A549 treated with GW870086 at 1 μM for 4 hours (cell line): ENCODE data around the gene BHMT. TPM values are rescaled to one million over a fixed set of nuclear protein-coding genes. Genes with fewer than 3 reads are reported as not detected.

Source experiments
- total RNA-seq: library from RNA; stranded (reverse); fragments of 200-300 nt; extraction: Qiagen RNA extraction; gene quantifications from 5 replicates; pipeline ENCODE4 v1.2.3, GENCODE V29; 2022; ENCODE audit warnings: low read depth

Gene BHMT, protein sequence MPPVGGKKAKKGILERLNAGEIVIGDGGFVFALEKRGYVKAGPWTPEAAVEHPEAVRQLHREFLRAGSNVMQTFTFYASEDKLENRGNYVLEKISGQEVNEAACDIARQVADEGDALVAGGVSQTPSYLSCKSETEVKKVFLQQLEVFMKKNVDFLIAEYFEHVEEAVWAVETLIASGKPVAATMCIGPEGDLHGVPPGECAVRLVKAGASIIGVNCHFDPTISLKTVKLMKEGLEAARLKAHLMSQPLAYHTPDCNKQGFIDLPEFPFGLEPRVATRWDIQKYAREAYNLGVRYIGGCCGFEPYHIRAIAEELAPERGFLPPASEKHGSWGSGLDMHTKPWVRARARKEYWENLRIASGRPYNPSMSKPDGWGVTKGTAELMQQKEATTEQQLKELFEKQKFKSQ
- total RNA-seq, result 0.13 TPM in 1 of 5 replicates, not detected in the others

GRCh38 chr5:79111387-79111959, at the start of gene BHMT:
TSS of gene BHMT (plus strand) at chr5:79111809. CDS start at chr5:79111886, 77 bp downstream.

DNA sequence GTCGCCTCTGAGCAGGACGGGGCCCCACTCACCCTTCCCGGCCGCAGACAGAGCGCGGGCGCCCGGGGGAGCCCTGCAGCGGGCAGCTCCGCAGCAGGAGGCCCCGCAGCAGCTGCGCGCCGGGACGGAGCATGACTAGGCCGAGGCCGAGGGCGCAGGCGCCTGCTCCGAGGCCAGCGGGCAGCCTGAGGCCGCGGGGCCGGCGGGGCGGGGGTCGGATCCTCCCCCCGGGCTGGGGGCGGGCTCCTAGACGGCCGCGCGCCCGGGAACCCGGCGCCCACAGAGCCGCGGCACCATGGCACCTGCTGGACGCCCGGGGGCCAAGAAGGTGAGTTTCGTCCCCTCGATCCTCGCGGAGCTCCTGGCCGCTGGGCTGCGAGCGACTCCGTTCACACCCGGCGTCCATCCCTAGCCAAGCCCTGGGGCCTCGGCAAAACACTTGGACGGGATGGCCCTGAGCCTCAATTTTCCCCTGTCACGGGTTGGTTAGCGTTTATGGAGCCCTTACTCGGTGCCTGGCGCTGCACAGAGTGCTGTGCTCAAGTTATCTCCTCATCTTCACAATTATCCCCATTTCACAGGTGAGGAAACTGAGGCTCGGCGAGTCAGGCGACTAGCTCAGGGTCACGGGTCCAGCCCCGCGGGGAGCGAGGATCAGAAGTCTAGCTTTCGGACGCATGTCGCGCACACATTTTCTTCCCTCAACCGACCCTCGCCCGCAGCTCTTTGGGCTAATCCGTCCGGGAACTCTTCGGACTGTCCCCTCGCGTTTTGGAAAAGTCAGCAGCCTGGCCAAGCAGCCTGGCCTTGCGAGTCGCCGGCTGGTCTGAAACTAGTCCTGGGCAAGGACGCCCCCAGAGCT, 41.9 kb upstream of the BHMT start, which contains the start of the genes BHMT2 and DMGDH:
BHMT2 (plus strand) TSS at position 280 of the 862 bp plus-strand sequence; CDS start at position 296, 16 bp downstream.
DMGDH (minus strand) TSS at position 187 of the 862 bp plus-strand sequence; CDS start at position 133, 54 bp downstream.

Other genes starting within 250 kb of the BHMT start
- gene ARSB, start 126.5 kb upstream of the BHMT start, total RNA-seq, result 7.9 to 9.9 TPM (median 9.1 TPM) in 5 replicates
- 0.58 TPM in 1 of 5 replicates, not detected in the others for gene DMGDH, start 42.1 kb upstream of the BHMT start, total RNA-seq
- not detected in 5 replicates for gene BHMT2, start 42.0 kb upstream of the BHMT start, total RNA-seq
- gene JMY, start 124.3 kb downstream of the BHMT start, total RNA-seq, result 1.8 to 3.3 TPM (median 2.7 TPM) in 5 replicates